HCT116 (cell line): ENCODE data around the gene RPS27A.

ENCODE experiments used
- CEBPB ChIP-seq: IDR thresholded peaks from 2 replicates; pipeline ENCODE4 v1.6.1; 2012; ENCODE audit warnings: low read depth
- JUND ChIP-seq: IDR thresholded peaks from 2 replicates; pipeline ENCODE4 v1.6.1; 2012
- TF ChIP-seq, protein P1 (sequence below): IDR thresholded peaks from 2 replicates; pipeline ENCODE4 v1.6.1; 2011; ENCODE audit warnings: mild to moderate bottlenecking, low read length, moderate library complexity; ENCODE audit not compliant: insufficient replicate concordance; ENCODE audit errors: extremely low read depth
- TF ChIP-seq, protein P2 (sequence below): IDR thresholded peaks from 2 replicates; pipeline ENCODE4 v1.6.1; 2012; ENCODE audit warnings: low read depth
- TF ChIP-seq, protein P3 (sequence below), 3 experiments: fragments of 200-600 bp in 1 of 3; sonication (generic) in 1 of 3; IDR thresholded peaks in 2 of 3; conservative IDR thresholded peaks in 1 of 3; 2 replicates each; pipeline ENCODE4 v1.5.1; 2012 to 2017; ENCODE audit warnings: low read depth in 2 of 3, low read length in 2 of 3, antibody characterized with exemption in 1 of 3, borderline replicate concordance in 1 of 3, control low read depth in 1 of 3, mild to moderate bottlenecking in 1 of 3, mixed read lengths in 1 of 3, mixed run types in 1 of 3, moderate library complexity in 1 of 3; ENCODE audit not compliant: insufficient read depth in 1 of 3
- TF ChIP-seq, protein P4 (sequence below): IDR thresholded peaks from 2 replicates; pipeline ENCODE4 v1.6.1; 2012

DNA sequence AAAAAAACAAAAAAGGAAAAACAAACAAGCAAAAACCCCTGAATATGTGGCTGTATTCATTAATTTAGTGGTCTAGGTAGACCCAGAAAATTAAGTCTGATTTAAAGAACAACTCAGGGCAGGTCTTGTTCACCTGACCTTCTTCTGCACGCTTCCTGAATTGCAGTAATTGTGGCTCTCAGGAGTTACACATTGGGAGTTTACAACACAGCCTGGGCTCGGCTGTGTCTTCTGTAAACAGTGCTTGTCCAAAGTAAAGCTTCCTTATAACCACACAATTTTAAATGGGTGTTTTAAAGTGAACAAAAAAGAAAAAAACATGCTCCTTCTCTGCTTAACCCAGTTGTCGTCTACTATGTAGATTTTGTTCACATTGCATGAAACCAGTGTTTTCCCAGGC lies 44.8 kb downstream of the RPS27A start:
- TF ChIP-seq, protein P1, sequence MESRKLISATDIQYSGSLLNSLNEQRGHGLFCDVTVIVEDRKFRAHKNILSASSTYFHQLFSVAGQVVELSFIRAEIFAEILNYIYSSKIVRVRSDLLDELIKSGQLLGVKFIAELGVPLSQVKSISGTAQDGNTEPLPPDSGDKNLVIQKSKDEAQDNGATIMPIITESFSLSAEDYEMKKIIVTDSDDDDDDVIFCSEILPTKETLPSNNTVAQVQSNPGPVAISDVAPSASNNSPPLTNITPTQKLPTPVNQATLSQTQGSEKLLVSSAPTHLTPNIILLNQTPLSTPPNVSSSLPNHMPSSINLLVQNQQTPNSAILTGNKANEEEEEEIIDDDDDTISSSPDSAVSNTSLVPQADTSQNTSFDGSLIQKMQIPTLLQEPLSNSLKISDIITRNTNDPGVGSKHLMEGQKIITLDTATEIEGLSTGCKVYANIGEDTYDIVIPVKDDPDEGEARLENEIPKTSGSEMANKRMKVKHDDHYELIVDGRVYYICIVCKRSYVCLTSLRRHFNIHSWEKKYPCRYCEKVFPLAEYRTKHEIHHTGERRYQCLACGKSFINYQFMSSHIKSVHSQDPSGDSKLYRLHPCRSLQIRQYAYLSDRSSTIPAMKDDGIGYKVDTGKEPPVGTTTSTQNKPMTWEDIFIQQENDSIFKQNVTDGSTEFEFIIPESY = no peak
- TF ChIP-seq JUND (no peak), CEBPB (no peak)
- TF ChIP-seq, protein P2, sequence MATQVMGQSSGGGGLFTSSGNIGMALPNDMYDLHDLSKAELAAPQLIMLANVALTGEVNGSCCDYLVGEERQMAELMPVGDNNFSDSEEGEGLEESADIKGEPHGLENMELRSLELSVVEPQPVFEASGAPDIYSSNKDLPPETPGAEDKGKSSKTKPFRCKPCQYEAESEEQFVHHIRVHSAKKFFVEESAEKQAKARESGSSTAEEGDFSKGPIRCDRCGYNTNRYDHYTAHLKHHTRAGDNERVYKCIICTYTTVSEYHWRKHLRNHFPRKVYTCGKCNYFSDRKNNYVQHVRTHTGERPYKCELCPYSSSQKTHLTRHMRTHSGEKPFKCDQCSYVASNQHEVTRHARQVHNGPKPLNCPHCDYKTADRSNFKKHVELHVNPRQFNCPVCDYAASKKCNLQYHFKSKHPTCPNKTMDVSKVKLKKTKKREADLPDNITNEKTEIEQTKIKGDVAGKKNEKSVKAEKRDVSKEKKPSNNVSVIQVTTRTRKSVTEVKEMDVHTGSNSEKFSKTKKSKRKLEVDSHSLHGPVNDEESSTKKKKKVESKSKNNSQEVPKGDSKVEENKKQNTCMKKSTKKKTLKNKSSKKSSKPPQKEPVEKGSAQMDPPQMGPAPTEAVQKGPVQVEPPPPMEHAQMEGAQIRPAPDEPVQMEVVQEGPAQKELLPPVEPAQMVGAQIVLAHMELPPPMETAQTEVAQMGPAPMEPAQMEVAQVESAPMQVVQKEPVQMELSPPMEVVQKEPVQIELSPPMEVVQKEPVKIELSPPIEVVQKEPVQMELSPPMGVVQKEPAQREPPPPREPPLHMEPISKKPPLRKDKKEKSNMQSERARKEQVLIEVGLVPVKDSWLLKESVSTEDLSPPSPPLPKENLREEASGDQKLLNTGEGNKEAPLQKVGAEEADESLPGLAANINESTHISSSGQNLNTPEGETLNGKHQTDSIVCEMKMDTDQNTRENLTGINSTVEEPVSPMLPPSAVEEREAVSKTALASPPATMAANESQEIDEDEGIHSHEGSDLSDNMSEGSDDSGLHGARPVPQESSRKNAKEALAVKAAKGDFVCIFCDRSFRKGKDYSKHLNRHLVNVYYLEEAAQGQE = no peak
- TF ChIP-seq, protein P3, sequence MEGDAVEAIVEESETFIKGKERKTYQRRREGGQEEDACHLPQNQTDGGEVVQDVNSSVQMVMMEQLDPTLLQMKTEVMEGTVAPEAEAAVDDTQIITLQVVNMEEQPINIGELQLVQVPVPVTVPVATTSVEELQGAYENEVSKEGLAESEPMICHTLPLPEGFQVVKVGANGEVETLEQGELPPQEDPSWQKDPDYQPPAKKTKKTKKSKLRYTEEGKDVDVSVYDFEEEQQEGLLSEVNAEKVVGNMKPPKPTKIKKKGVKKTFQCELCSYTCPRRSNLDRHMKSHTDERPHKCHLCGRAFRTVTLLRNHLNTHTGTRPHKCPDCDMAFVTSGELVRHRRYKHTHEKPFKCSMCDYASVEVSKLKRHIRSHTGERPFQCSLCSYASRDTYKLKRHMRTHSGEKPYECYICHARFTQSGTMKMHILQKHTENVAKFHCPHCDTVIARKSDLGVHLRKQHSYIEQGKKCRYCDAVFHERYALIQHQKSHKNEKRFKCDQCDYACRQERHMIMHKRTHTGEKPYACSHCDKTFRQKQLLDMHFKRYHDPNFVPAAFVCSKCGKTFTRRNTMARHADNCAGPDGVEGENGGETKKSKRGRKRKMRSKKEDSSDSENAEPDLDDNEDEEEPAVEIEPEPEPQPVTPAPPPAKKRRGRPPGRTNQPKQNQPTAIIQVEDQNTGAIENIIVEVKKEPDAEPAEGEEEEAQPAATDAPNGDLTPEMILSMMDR (IDR thresholded peaks at IDR 0.05 in 2 of 3, conservative IDR thresholded peaks at IDR 0.05 in 1 of 3; ENCODE audit: borderline replicate concordance in 1 of 3, insufficient read depth in 1 of 3, low read depth in 2 of 3, low read length in 2 of 3) = no peak
- TF ChIP-seq, protein P4, sequence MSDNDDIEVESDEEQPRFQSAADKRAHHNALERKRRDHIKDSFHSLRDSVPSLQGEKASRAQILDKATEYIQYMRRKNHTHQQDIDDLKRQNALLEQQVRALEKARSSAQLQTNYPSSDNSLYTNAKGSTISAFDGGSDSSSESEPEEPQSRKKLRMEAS = no peak
